GM12873 (cell line): ENCODE results near the gene TRIM67.

ENCODE experiments used
- TF ChIP-seq, protein P1 (sequence below): IDR thresholded peaks from 2 replicates; pipeline ENCODE4 v1.5.1; 2012; ENCODE audit warnings: low read depth, mild to moderate bottlenecking, moderate library complexity, low read length, control low read depth; ENCODE audit not compliant: insufficient read depth; ENCODE audit errors: missing control alignments

The TRIM67 gene

DNA sequence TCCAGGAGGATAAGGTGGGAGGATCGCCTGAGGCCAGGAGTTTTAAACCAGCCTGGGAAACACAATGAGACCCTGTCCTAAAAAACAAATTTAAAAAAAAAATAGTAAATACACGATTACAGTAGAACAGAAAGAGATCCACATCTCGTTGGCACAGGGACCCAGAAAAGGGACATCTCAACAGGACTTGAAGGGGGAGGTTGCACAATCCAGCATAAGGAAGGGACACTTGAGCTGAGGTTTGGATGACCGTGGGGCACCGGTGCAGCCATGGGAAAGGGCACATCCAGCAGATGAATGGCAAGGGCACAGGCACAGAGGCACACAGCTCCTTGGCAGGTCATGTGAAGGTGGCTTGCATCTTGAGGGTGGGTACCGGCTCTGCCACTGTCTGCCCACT lies 20.5 kb downstream of the TRIM67 start:
- TF ChIP-seq, protein P1, sequence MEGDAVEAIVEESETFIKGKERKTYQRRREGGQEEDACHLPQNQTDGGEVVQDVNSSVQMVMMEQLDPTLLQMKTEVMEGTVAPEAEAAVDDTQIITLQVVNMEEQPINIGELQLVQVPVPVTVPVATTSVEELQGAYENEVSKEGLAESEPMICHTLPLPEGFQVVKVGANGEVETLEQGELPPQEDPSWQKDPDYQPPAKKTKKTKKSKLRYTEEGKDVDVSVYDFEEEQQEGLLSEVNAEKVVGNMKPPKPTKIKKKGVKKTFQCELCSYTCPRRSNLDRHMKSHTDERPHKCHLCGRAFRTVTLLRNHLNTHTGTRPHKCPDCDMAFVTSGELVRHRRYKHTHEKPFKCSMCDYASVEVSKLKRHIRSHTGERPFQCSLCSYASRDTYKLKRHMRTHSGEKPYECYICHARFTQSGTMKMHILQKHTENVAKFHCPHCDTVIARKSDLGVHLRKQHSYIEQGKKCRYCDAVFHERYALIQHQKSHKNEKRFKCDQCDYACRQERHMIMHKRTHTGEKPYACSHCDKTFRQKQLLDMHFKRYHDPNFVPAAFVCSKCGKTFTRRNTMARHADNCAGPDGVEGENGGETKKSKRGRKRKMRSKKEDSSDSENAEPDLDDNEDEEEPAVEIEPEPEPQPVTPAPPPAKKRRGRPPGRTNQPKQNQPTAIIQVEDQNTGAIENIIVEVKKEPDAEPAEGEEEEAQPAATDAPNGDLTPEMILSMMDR = no peak

GRCh38 chr1:231183639-231184590 lies 22.1 kb downstream of the TRIM67 start:
- TF ChIP-seq, protein P1 = no peak

- TF ChIP-seq, protein P1 = no peak
These were observed 23.0 kb downstream of the TRIM67 start for GRCh38 chr1:231184891-231185290.

- TF ChIP-seq, protein P1 = no peak
These were observed 23.5 kb downstream of the TRIM67 start for GRCh38 chr1:231185391-231185790.

GRCh38 chr1:231186356-231187115 lies 24.7 kb downstream of the TRIM67 start:
- TF ChIP-seq, protein P1 = no peak

- TF ChIP-seq, protein P1 = no peak
These were observed 25.7 kb downstream of the TRIM67 start for GRCh38 chr1:231187571-231187970.

GRCh38 chr1:231188072-231188471 lies 26.2 kb downstream of the TRIM67 start:
- TF ChIP-seq, protein P1 = no peak
